Hepatocyte (in vitro differentiated cells): Measurements from ENCODE around the gene ANXA7. TPM values are rescaled to one million over a fixed set of nuclear protein-coding genes. Genes with fewer than 3 reads are reported as not detected.
"Not testable (repeated sequence)": the region's sequence is repeated elsewhere in the genome, so short reads cannot be mapped to it uniquely, and the experiment has no call there.

Experiments
- DNase-seq: peaks from one replicate; pipeline ENCODE4 v3.0.0-alpha.2; 2016; ENCODE audit warnings: low spot score
- H2AFZ ChIP-seq: fragments of 200-600 bp; sonication (generic); 2 replicates; pipeline ENCODE4 v1.6.0; 2016; ENCODE audit warnings: antibody characterized with exemption, mild to moderate bottlenecking
- H3K27ac ChIP-seq: fragments of 200-600 bp; sonication (generic); 2 replicates; pipeline ENCODE4 v1.5.1; 2016; ENCODE audit warnings: mild to moderate bottlenecking
- H3K27me3 ChIP-seq: fragments of 200-600 bp; sonication (generic); 2 replicates; pipeline ENCODE4 v1.6.1; 2016
- H3K36me3 ChIP-seq: fragments of 200-600 bp; sonication (generic); replicated peaks from 2 replicates; pipeline ENCODE4 v1.5.1; 2016; ENCODE audit warnings: low read depth; ENCODE audit not compliant: insufficient read depth
- H3K4me1 ChIP-seq: fragments of 200-600 bp; sonication (generic); 2 replicates; pipeline ENCODE4 v1.5.1; 2016; ENCODE audit warnings: mild to moderate bottlenecking, moderate library complexity; ENCODE audit not compliant: insufficient read depth
- H3K4me2 ChIP-seq: fragments of 200-600 bp; sonication (generic); 2 replicates; pipeline ENCODE4 v1.6.0; 2016
- H3K4me3 ChIP-seq: fragments of 200-600 bp; sonication (generic); 2 replicates; pipeline ENCODE4 v1.5.1; 2016; ENCODE audit warnings: mild to moderate bottlenecking
- H3K79me2 ChIP-seq: fragments of 200-600 bp; sonication (generic); 2 replicates; pipeline ENCODE4 v1.6.0; 2017; ENCODE audit warnings: mild to moderate bottlenecking
- H3K9me2 ChIP-seq: fragments of 200-600 bp; sonication (generic); replicated peaks from 2 replicates; pipeline ENCODE4 v1.6.0; 2017; ENCODE audit warnings: mild to moderate bottlenecking; ENCODE audit not compliant: insufficient read depth
- H3K9me3 ChIP-seq: fragments of 200-600 bp; sonication (generic); 2 replicates; pipeline ENCODE4 v1.5.1; 2016; ENCODE audit warnings: low read depth, mild to moderate bottlenecking
- H4K20me1 ChIP-seq: fragments of 200-600 bp; sonication (generic); 2 replicates; pipeline ENCODE4 v1.6.0; 2016; ENCODE audit warnings: mild to moderate bottlenecking; ENCODE audit not compliant: insufficient read depth, poor library complexity, severe bottlenecking
- EZH2 ChIP-seq: fragments of 200-600 bp; sonication (generic); IDR thresholded peaks from 2 replicates; pipeline ENCODE4 v1.6.1; 2016; ENCODE audit warnings: antibody characterized with exemption, mild to moderate bottlenecking, borderline replicate concordance
- EZH2phosphoT487 ChIP-seq: fragments of 200-600 bp; sonication (generic); IDR thresholded peaks from one replicate; pipeline ENCODE4 v1.6.1; 2018; ENCODE audit warnings: antibody characterized with exemption, mild to moderate bottlenecking, low read depth, moderate library complexity; ENCODE audit not compliant: unreplicated experiment, severe bottlenecking
- WGBS: methylation state at CpG from one replicate; pipeline ENCODE4 v1.1.6; 2016; ENCODE audit warnings: low lambda C conversion rate; ENCODE audit errors: missing lambda C conversion rate; 5-methylcytosine and 5-hydroxymethylcytosine counted together
- polyA plus RNA-seq: library from polyadenylated mRNA; unstranded; fragments of >200 nt; fragmentation: Nextera tagmentation; extraction: Ambion mirVana; gene quantifications from 2 replicates; pipeline ENCODE4 v1.2.1, GENCODE V29; 2016
- small RNA-seq: library from RNA; depleted of rRNA; stranded (forward); fragments of <200 nt; gene quantifications from one replicate; pipeline ENCODE3, GENCODE V24; 2014
- total RNA-seq: library from RNA; depleted of rRNA; stranded (reverse); fragments of >200 nt; gene quantifications from 2 replicates; pipeline ENCODE4 v1.2.3, GENCODE V29; 2014
- TF ChIP-seq, protein P1 (sequence below): fragments of 200-600 bp; sonication (generic); IDR thresholded peaks from 2 replicates; pipeline ENCODE4 v1.5.1; 2016; ENCODE audit warnings: antibody characterized with exemption, mild to moderate bottlenecking; ENCODE audit not compliant: poor library complexity

ANXA7 gene
- total and polyA plus RNA-seq, 2 experiments from 2014 or later = 88.8 to 90.7 TPM

DNA sequence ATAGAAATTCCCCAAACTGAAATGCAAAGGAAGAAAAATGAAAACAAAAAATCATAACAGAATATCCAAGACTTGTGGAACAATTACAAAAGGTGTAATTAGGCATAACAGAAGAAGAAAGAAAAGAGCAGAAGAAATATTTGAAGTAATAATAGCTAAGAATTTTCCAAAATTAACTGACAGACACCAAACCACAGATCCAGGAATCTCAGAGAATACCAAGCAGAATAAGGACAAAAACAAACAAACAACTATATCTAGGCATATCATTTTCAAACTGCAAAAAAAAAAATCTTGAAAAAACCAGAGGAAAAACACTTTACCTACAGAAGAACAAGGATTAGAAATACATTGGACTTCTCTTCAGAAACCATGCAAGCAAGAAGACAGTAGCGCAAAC is 80.7 kb downstream of the ANXA7 start:
- no peaks in the 10 kb centered on the region for H3K27me3 ChIP-seq
- no peaks in the 10 kb centered on the region for H3K9me3 ChIP-seq
- H2AFZ ChIP-seq = no peak overlapping the region
- H3K9me2 ChIP-seq = no peaks in the 10 kb centered on the region
- no peak overlapping the region for H3K27ac ChIP-seq
- TF ChIP-seq, protein P1, sequence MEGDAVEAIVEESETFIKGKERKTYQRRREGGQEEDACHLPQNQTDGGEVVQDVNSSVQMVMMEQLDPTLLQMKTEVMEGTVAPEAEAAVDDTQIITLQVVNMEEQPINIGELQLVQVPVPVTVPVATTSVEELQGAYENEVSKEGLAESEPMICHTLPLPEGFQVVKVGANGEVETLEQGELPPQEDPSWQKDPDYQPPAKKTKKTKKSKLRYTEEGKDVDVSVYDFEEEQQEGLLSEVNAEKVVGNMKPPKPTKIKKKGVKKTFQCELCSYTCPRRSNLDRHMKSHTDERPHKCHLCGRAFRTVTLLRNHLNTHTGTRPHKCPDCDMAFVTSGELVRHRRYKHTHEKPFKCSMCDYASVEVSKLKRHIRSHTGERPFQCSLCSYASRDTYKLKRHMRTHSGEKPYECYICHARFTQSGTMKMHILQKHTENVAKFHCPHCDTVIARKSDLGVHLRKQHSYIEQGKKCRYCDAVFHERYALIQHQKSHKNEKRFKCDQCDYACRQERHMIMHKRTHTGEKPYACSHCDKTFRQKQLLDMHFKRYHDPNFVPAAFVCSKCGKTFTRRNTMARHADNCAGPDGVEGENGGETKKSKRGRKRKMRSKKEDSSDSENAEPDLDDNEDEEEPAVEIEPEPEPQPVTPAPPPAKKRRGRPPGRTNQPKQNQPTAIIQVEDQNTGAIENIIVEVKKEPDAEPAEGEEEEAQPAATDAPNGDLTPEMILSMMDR = no peak
- TF ChIP-seq EZH2 (no peak), EZH2phosphoT487 (no peak)
- H3K4me3 ChIP-seq = no peak overlapping the region
- no peaks in the 10 kb centered on the region for H4K20me1 ChIP-seq
- no peaks in the 10 kb centered on the region for H3K36me3 ChIP-seq
- WGBS = 100% methylated on average over 1 of the region's 1 CpG
- H3K4me1 ChIP-seq = no peaks in the 10 kb centered on the region
- H3K4me2 ChIP-seq = no peak overlapping the region
- DNase-seq = no peak
- no peaks in the 10 kb centered on the region for H3K79me2 ChIP-seq

DNA sequence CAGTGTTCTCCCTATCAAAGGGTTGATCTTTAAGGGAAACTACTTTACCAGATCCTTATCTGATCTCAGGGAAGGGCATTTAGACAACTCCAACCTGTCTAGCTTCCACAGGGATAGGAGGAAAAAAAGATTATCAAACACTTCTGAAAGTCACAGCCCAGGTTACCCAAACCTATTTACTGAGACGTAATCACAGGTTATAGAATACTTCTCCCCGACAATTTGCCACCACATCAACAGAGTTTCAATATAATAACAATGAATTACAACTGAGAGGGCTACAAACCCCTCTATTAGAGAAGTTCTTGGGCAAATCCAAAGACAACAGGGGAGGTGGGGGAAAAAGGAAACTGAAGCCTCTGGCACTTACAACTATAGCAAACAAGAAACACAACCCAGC is 81.5 kb downstream of the ANXA7 start:
- H3K36me3 ChIP-seq = no peaks in the 10 kb centered on the region
- no peak overlapping the region for H3K4me3 ChIP-seq
- WGBS = 66% methylated on average over 2 of the region's 2 CpGs
- H3K27ac ChIP-seq = no peak overlapping the region
- H3K9me3 ChIP-seq = no peaks in the 10 kb centered on the region
- H2AFZ ChIP-seq = no peak overlapping the region
- H3K4me2 ChIP-seq = no peak overlapping the region
- no peaks in the 10 kb centered on the region for H3K9me2 ChIP-seq
- no peaks in the 10 kb centered on the region for H3K4me1 ChIP-seq
- no peaks in the 10 kb centered on the region for H4K20me1 ChIP-seq
- TF ChIP-seq EZH2 (no peak), EZH2phosphoT487 (no peak)
- TF ChIP-seq, protein P1 = no peak
- H3K79me2 ChIP-seq = no peaks in the 10 kb centered on the region
- DNase-seq = no peak
- no peaks in the 10 kb centered on the region for H3K27me3 ChIP-seq

DNA sequence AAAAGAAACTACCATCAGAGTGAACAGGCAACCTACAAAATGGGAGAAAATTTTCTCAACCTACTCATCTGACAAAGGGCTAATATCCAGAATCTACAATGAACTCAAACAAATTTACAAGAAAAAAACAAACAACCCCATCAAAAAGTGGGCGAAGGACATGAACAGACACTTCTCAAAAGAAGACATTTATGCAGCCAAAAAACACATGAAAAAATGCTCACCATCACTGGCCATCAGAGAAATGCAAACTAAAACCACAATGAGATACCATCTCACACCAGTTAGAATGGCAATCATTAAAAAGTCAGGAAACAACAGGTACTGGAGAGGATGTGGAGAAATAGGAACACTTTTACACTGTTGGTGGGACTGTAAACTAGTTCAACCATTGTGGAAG is 85.3 kb downstream of the ANXA7 start:
- not testable (repeated sequence) for H3K36me3 ChIP-seq, H2AFZ ChIP-seq, H3K27me3 ChIP-seq, H4K20me1 ChIP-seq, H3K9me2 ChIP-seq, H3K27ac ChIP-seq, H3K79me2 ChIP-seq, H3K4me3 ChIP-seq, H3K4me1 ChIP-seq, DNase-seq, H3K9me3 ChIP-seq, H3K4me2 ChIP-seq
- 67% methylated on average over 1 of the region's 1 CpG for WGBS

DNA sequence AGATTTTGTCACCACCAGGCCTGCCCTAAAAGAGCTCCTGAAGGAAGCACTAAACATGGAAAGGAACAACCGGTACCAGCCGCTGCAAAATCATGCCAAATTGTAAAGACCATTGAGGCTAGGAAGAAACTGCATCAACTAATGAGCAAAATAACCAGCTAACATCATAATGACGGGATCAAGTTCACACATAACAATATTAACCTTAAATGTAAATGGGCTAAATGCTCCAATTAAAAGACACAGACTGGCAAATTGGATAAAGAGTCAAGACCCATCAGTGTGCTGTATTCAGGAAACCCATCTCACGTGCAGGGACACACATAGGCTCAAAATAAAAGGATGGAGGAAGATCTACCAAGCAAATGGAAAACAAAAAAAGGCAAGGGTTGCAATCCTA is 88.6 kb downstream of the ANXA7 start:
- H3K4me2 ChIP-seq = not testable (repeated sequence)

More for the DNA sequence above, 88.6 kb downstream of the ANXA7 start:
- DNase-seq, H3K27me3 ChIP-seq, H3K9me2 ChIP-seq, H3K4me3 ChIP-seq, H3K79me2 ChIP-seq, H3K9me3 ChIP-seq, H2AFZ ChIP-seq, H3K36me3 ChIP-seq, H3K4me1 ChIP-seq, H3K27ac ChIP-seq, H4K20me1 ChIP-seq: not testable (repeated sequence)
- 93% methylated on average over 3 of the region's 4 CpGs for WGBS

Small RNAs within 50 kb of the gene (small RNA-seq; reads per million reads assigned to genes)
- not detected for gene RF00019

Other genes with a start within 250 kb of the ANXA7 start
- gene ECD, start 246.1 kb downstream of the ANXA7 start, total RNA-seq = 30.1 and 30.5 TPM in 2 replicates
- gene ECD, start 246.1 kb downstream of the ANXA7 start, polyA plus RNA-seq = 26.9 and 31.0 TPM in 2 replicates
- 20.6 and 22.7 TPM in 2 replicates for gene FAM149B1, start 245.9 kb downstream of the ANXA7 start, total RNA-seq
- 9.8 and 10.3 TPM in 2 replicates for gene FAM149B1, start 245.9 kb downstream of the ANXA7 start, polyA plus RNA-seq
- gene DNAJC9, start 166.8 kb downstream of the ANXA7 start, total RNA-seq = 24.5 and 27.2 TPM in 2 replicates
- gene DNAJC9, start 166.8 kb downstream of the ANXA7 start, polyA plus RNA-seq = 16.3 and 17.8 TPM in 2 replicates
- 57.0 and 58.7 TPM in 2 replicates for gene MRPS16, start 161.4 kb downstream of the ANXA7 start, total RNA-seq
- gene MRPS16, start 161.4 kb downstream of the ANXA7 start, polyA plus RNA-seq = 94.8 and 105 TPM in 2 replicates
- 1.8 and 3.9 TPM in 2 replicates for gene CFAP70, start 55.2 kb downstream of the ANXA7 start, total RNA-seq
- 1.2 and 1.6 TPM in 2 replicates for gene CFAP70, start 55.2 kb downstream of the ANXA7 start, polyA plus RNA-seq
- gene MSS51, start 19.5 kb upstream of the ANXA7 start, total RNA-seq = 1.2 and 1.6 TPM in 2 replicates
- gene MSS51, start 19.5 kb upstream of the ANXA7 start, polyA plus RNA-seq = 0.48 and 0.74 TPM in 2 replicates
- gene PPP3CB, start 82.0 kb upstream of the ANXA7 start, total RNA-seq = 33.8 and 41.4 TPM in 2 replicates
- gene PPP3CB, start 82.0 kb upstream of the ANXA7 start, polyA plus RNA-seq = 11.8 and 15.0 TPM in 2 replicates
- gene USP54, start 177.3 kb upstream of the ANXA7 start, total RNA-seq = 61.6 and 83.4 TPM in 2 replicates
- 13.2 and 19.4 TPM in 2 replicates for gene USP54, start 177.3 kb upstream of the ANXA7 start, polyA plus RNA-seq
- 0.20 and 0.50 TPM in 2 replicates for gene MYOZ1, start 227.4 kb upstream of the ANXA7 start, total RNA-seq
- gene MYOZ1, start 227.4 kb upstream of the ANXA7 start, polyA plus RNA-seq = 0.44 and 1.3 TPM in 2 replicates
- not detected in 2 replicates for gene SYNPO2L, start 242.0 kb upstream of the ANXA7 start, total RNA-seq
- gene SYNPO2L, start 242.0 kb upstream of the ANXA7 start, polyA plus RNA-seq = 0.40 TPM in 1 of 2 replicates, not detected in the other